Neuronal stem cell (in vitro differentiated cells): Measurements from ENCODE around the gene WNT6.

Experiments
- DNase-seq: peaks from one replicate; pipeline ENCODE4 v3.0.0-alpha.2; 2013; ENCODE audit warnings: low spot score
- H2AFZ ChIP-seq: one replicate; pipeline ENCODE4 v1.6.1; 2013; ENCODE audit warnings: mild to moderate bottlenecking, low read length, inconsistent platforms
- H2AK5ac ChIP-seq: 2 replicates; pipeline ENCODE4 v1.6.1; 2013; ENCODE audit warnings: low read depth, mild to moderate bottlenecking, inconsistent platforms, low read length, moderate library complexity, mixed read lengths
- H2BK120ac ChIP-seq: 2 replicates; pipeline ENCODE4 v1.6.1; 2013; ENCODE audit warnings: low read depth, mild to moderate bottlenecking, inconsistent platforms, low read length, moderate library complexity, mixed read lengths
- H2BK12ac ChIP-seq: one replicate; pipeline ENCODE4 v1.6.1; 2013; ENCODE audit warnings: low read length, inconsistent platforms
- H2BK15ac ChIP-seq: 2 replicates; pipeline ENCODE4 v1.6.1; 2013; ENCODE audit warnings: mild to moderate bottlenecking, low read length, inconsistent platforms, mixed read lengths
- H2BK5ac ChIP-seq: one replicate; pipeline ENCODE4 v1.6.1; 2013; ENCODE audit warnings: inconsistent platforms, mild to moderate bottlenecking, low read length, moderate library complexity
- H3K14ac ChIP-seq: one replicate; pipeline ENCODE4 v1.6.1; 2013; ENCODE audit warnings: low read length, inconsistent platforms
- H3K18ac ChIP-seq: 2 replicates; pipeline ENCODE4 v1.6.1; 2013; ENCODE audit warnings: low read length, inconsistent platforms
- H3K23ac ChIP-seq: 2 replicates; pipeline ENCODE4 v1.6.1; 2013; ENCODE audit warnings: low read depth, mild to moderate bottlenecking, mixed read lengths, low read length, inconsistent platforms; ENCODE audit not compliant: poor library complexity
- H3K27ac ChIP-seq: replicated peaks from 3 replicates; pipeline ENCODE4 v1.5.1; 2013; ENCODE audit warnings: low read length, inconsistent platforms
- H3K27me3 ChIP-seq, 3 experiments: 2 replicates each; pipeline ENCODE4 v1.6.1; 2013; ENCODE audit warnings: low read length in 3 of 3, mild to moderate bottlenecking in 2 of 3, inconsistent platforms in 1 of 3, low read depth in 1 of 3, mixed read lengths in 1 of 3, moderate library complexity in 1 of 3; ENCODE audit not compliant: control insufficient read depth in 3 of 3, insufficient read depth in 3 of 3
- H3K36me3 ChIP-seq, 2 donors: replicated peaks in 1 of 2; 2 replicates each; pipeline ENCODE4 v1.6.1; 2013; ENCODE audit warnings: low read length in 2 of 2; ENCODE audit not compliant: control insufficient read depth in 2 of 2, insufficient read depth in 2 of 2
- H3K4ac ChIP-seq: 2 replicates; pipeline ENCODE4 v1.6.1; 2013; ENCODE audit warnings: inconsistent platforms, mild to moderate bottlenecking, low read length, moderate library complexity
- H3K4me1 ChIP-seq, 2 donors: 1 replicate in 1 of 2; 2 replicates in 1 of 2; pipeline ENCODE4 v1.6.1; 2013; ENCODE audit warnings: low read length in 2 of 2, low read depth in 1 of 2; ENCODE audit not compliant: control insufficient read depth in 2 of 2, insufficient read depth in 1 of 2
- H3K4me2 ChIP-seq: one replicate; pipeline ENCODE4 v1.6.1; 2013; ENCODE audit warnings: mild to moderate bottlenecking, low read length, inconsistent platforms; ENCODE audit not compliant: insufficient read depth, poor library complexity, severe bottlenecking
- H3K4me3 ChIP-seq, 2 donors: 2 replicates each; pipeline ENCODE4 v1.5.1; 2013; ENCODE audit warnings: low read length in 2 of 2, mild to moderate bottlenecking in 2 of 2, inconsistent platforms in 1 of 2, moderate library complexity in 1 of 2
- H3K79me1 ChIP-seq: one replicate; pipeline ENCODE4 v1.6.1; 2013; ENCODE audit warnings: low read depth, mild to moderate bottlenecking, inconsistent platforms, low read length, moderate library complexity
- H3K9ac ChIP-seq: one replicate; pipeline ENCODE4 v1.6.1; 2013; ENCODE audit warnings: mild to moderate bottlenecking, low read depth, low read length, inconsistent platforms; ENCODE audit not compliant: poor library complexity
- H3K9me3 ChIP-seq, 2 donors: replicated peaks in 1 of 2; 2 replicates each; pipeline versions ENCODE3 to v1.6.1; 2013; ENCODE audit warnings: low read length in 2 of 2, mild to moderate bottlenecking in 2 of 2, inconsistent platforms in 1 of 2, low read depth in 1 of 2, mixed read lengths in 1 of 2, moderate library complexity in 1 of 2; ENCODE audit not compliant: control insufficient read depth in 2 of 2, insufficient read depth in 1 of 2
- H4K8ac ChIP-seq: one replicate; pipeline ENCODE4 v1.6.1; 2013; ENCODE audit warnings: low read depth, mild to moderate bottlenecking, inconsistent platforms, low read length, moderate library complexity
- H4K91ac ChIP-seq: one replicate; pipeline ENCODE4 v1.6.1; 2013; ENCODE audit warnings: low read length, low read depth, mild to moderate bottlenecking, inconsistent platforms; ENCODE audit not compliant: poor library complexity
- WGBS, 2 donors: extraction: QIAGEN DNeasy Blood & Tissue Kit; methylation state at CpG; one replicate each; pipeline ENCODE4 v1.1.7; 2013; ENCODE audit warnings: missing lambda C conversion rate in 2 of 2, mixed read lengths in 1 of 2; ENCODE audit not compliant: insufficient read length in 2 of 2, insufficient replicate concordance in 1 of 2; ENCODE audit errors: extremely low coverage in 2 of 2; 5-methylcytosine and 5-hydroxymethylcytosine counted together

The WNT6 gene

GRCh38 chr2:218890369-218890768 is 30.8 kb downstream of the WNT6 start:
- Histone ChIP-seq H2BK15ac (no peak overlapping the region), H2AFZ (no peak overlapping the region), H3K4me1 (peaks cover 3 to 6% of the 10 kb centered on the region in 2 donors), H2AK5ac (no peak overlapping the region), H3K4me3 (peak overlapping the region in 1 of 2 donors; percentile 61), H2BK5ac (no peak overlapping the region), H3K9ac (no peak overlapping the region), H3K79me1 (no peaks in the 10 kb centered on the region), H3K14ac (no peak overlapping the region), H3K4ac (no peak overlapping the region), H3K36me3 (no peaks in the 10 kb centered on the region), H4K91ac (no peak overlapping the region), H3K23ac (no peak overlapping the region), H3K18ac (no peak overlapping the region), H4K8ac (no peak overlapping the region), H2BK12ac (no peak overlapping the region), H3K27ac (no peak overlapping the region), H3K4me2 (no peak overlapping the region), H2BK120ac (no peak overlapping the region), H3K27me3 (peaks cover 22 to 93% (median 71%) of the 10 kb centered on the region in 3 experiments), H3K9me3 (peaks cover 0 to 6% of the 10 kb centered on the region in 2 donors)
- DNase-seq: no peak
- WGBS, 2 donors: no CpG with 5 or more reads among the region's 3 CpGs

DNA sequence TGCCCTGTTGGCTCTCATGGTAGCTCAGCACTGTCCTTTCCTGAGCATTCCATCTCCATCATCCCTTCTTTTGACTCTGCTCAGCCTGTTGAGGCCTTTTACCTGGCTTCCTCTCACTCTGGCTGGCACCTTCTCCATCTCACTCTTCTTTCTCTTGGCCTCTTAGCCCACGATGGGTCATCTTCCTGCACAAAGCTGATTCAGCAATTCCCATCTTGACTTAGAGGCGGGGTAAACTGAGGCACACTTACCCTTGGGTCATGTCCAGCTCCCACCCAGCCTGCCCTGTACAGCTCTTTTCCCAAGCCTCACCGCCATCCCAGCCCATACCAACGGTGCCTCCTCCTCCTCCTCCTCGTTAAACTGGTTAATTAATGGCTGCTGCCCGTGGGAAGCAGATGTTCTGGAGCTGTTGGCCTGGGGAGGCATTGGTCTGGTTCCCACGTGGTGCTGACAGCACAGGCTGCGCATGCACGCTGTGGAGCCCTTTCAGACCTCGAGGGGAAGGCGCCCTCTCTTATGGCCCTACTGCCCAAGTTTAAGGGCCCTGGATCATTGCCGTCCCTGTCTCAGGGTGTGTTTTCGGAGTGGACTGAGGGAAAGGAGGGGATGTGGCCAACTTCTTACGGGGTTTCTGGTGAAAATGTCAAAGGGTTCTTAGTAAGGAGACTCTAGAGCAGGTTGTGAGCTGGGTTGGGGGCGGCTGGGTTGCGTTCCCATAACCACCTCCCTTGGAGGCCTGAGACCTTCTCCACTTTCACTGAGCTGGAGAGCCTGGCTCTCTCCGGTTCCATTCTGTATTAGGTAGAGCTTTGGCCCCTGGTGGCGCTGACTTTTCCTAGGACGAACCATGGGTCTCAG is 31.9 kb downstream of the WNT6 start:
- H3K27ac ChIP-seq: no peak overlapping the region
- peak overlapping the region in 1 of 2 donors; percentile 41 for H3K4me3 ChIP-seq
- no peaks in the 10 kb centered on the region for H3K79me1 ChIP-seq
- H3K4me1 ChIP-seq: peaks cover 0 to 3% of the 10 kb centered on the region in 2 donors
- H3K14ac ChIP-seq: no peak overlapping the region
- H3K27me3 ChIP-seq: peaks cover 29 to 96% (median 73%) of the 10 kb centered on the region in 3 experiments
- no peak for DNase-seq
- no peaks in the 10 kb centered on the region for H3K36me3 ChIP-seq
- peak overlapping the region; percentile 68 for H4K91ac ChIP-seq
- no peak overlapping the region for H3K4me2 ChIP-seq
- no peak overlapping the region for H3K4ac ChIP-seq
- H2AFZ ChIP-seq: no peak overlapping the region
- no CpG with 5 or more reads among the region's 19 CpGs for WGBS, 2 donors
- peak overlapping the region; percentile 15 for H2BK15ac ChIP-seq
- H4K8ac ChIP-seq: no peak overlapping the region
- H3K23ac ChIP-seq: no peak overlapping the region
- no peak overlapping the region for H3K9ac ChIP-seq
- H2BK12ac ChIP-seq: no peak overlapping the region
- no peak overlapping the region for H3K18ac ChIP-seq
- H2BK120ac ChIP-seq: no peak overlapping the region
- peak overlapping the region; percentile 17 for H2AK5ac ChIP-seq
- H3K9me3 ChIP-seq: peaks cover 0 to 6% of the 10 kb centered on the region in 2 donors
- H2BK5ac ChIP-seq: no peak overlapping the region

DNA sequence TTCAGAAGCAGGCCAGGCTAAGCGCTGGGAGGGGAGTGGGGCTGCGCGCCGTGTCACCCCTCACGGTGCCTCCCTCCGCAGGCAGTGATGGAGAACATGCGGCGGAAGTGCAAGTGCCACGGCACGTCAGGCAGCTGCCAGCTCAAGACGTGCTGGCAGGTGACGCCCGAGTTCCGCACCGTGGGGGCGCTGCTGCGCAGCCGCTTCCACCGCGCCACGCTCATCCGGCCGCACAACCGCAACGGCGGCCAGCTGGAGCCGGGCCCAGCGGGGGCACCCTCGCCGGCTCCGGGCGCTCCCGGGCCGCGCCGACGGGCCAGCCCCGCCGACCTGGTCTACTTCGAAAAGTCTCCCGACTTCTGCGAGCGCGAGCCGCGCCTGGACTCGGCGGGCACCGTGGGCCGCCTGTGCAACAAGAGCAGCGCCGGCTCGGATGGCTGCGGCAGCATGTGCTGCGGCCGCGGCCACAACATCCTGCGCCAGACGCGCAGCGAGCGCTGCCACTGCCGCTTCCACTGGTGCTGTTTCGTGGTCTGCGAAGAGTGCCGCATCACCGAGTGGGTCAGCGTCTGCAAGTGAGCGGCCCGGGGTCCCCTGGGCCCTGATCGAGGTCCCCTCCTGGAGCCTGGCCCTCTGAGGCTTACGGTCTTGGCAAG is 33.2 kb downstream of the WNT6 start:
- peak; percentile 65 for DNase-seq
- no peak overlapping the region for H3K4ac ChIP-seq
- no peaks in the 10 kb centered on the region for H3K79me1 ChIP-seq
- peak overlapping the region; percentile 95 for H2AFZ ChIP-seq
- H3K18ac ChIP-seq: peak overlapping the region; percentile 76
- peak overlapping the region; percentile 38 to 69 for H3K4me3 ChIP-seq
- H2BK15ac ChIP-seq: peak overlapping the region; percentile 21
- peaks cover 0 to 8% of the 10 kb centered on the region in 2 donors for H3K9me3 ChIP-seq
- no peak overlapping the region for H2BK5ac ChIP-seq
- H3K14ac ChIP-seq: peak overlapping the region; percentile 50
- peak overlapping the region; percentile 80 for H2BK12ac ChIP-seq
- H3K4me2 ChIP-seq: peak overlapping the region; percentile 93
- no peaks in the 10 kb centered on the region for H3K36me3 ChIP-seq
- peak overlapping the region; percentile 38 for H3K9ac ChIP-seq
- H3K27me3 ChIP-seq: peaks cover 41 to 96% (median 84%) of the 10 kb centered on the region in 3 experiments
- H3K27ac ChIP-seq: no peak overlapping the region
- H2AK5ac ChIP-seq: peak overlapping the region; percentile 30
- peak overlapping the region; percentile 40 for H4K91ac ChIP-seq
- H3K23ac ChIP-seq: peak overlapping the region; percentile 30
- no peak overlapping the region for H2BK120ac ChIP-seq
- no CpG with 5 or more reads among the region's 72 CpGs for WGBS, 2 donors
- H3K4me1 ChIP-seq: peaks cover 2 to 13% of the 10 kb centered on the region in 2 donors
- no peak overlapping the region for H4K8ac ChIP-seq
